ENCODE results near the gene CLDN5.

Gene CLDN5

GRCh38 chr22:19524170-19525115 lies at the start of gene CLDN5:
Gene CLDN5 (minus strand): TSS chr22:19524410. CDS start chr22:19524255, 155 bp downstream.
- DNase-seq (ENCODE audit: low spot score) = peak; percentile 75

- DNase-seq (ENCODE audit: low spot score) = no peak
Observed at GRCh38 chr22:19571995-19572394, 47.8 kb upstream of the CLDN5 start.

GRCh38 chr22:19571207-19571795 lies 47.1 kb upstream of the CLDN5 start:
- DNase-seq (ENCODE audit: low spot score) = no peak

GRCh38 chr22:19569976-19570375 lies 45.8 kb upstream of the CLDN5 start:
- no peak for DNase-seq (ENCODE audit: low spot score)

GRCh38 chr22:19569276-19569640 lies 45.0 kb upstream of the CLDN5 start:
- DNase-seq (ENCODE audit: low spot score) = no peak

GRCh38 chr22:19568337-19569275 lies 44.4 kb upstream of the CLDN5 start:
- DNase-seq (ENCODE audit: low spot score) = no peak

GRCh38 chr22:19567157-19568009 lies 43.2 kb upstream of the CLDN5 start:
- no peak for DNase-seq (ENCODE audit: low spot score)

GRCh38 chr22:19566279-19567156 lies 42.3 kb upstream of the CLDN5 start:
- DNase-seq (ENCODE audit: low spot score) = no peak

- no peak for DNase-seq (ENCODE audit: low spot score)
Observed at GRCh38 chr22:19565382-19566278, 41.4 kb upstream of the CLDN5 start.

GRCh38 chr22:19559956-19560355 lies 35.7 kb upstream of the CLDN5 start:
- DNase-seq (ENCODE audit: low spot score) = no peak

- no peak for DNase-seq (ENCODE audit: low spot score)
Observed at GRCh38 chr22:19559324-19559811, 35.2 kb upstream of the CLDN5 start.

- no peak for DNase-seq (ENCODE audit: low spot score)
Observed at GRCh38 chr22:19556963-19557545, 32.8 kb upstream of the CLDN5 start.

GRCh38 chr22:19555651-19556050 lies 31.4 kb upstream of the CLDN5 start:
- no peak for DNase-seq (ENCODE audit: low spot score)

GRCh38 chr22:19554834-19555404 lies 30.7 kb upstream of the CLDN5 start:
- DNase-seq (ENCODE audit: low spot score) = peak; percentile 68

GRCh38 chr22:19553201-19553600 lies 29.0 kb upstream of the CLDN5 start:
- DNase-seq (ENCODE audit: low spot score) = no peak

GRCh38 chr22:19550382-19550781 lies 26.2 kb upstream of the CLDN5 start:
- DNase-seq (ENCODE audit: low spot score) = no peak

- DNase-seq (ENCODE audit: low spot score) = no peak
Observed at GRCh38 chr22:19549428-19549827, 25.2 kb upstream of the CLDN5 start.

GRCh38 chr22:19548964-19549363 lies 24.8 kb upstream of the CLDN5 start:
- no peak for DNase-seq (ENCODE audit: low spot score)
